SH-SY5Y (cell line): ENCODE measurements around the gene SAMD4A.

ENCODE experiments used
- GATA2 ChIP-seq: IDR thresholded peaks from 2 replicates; pipeline ENCODE4 v1.6.1; 2011; ENCODE audit warnings: mild to moderate bottlenecking, low read depth, low read length
- GATA3 ChIP-seq: IDR thresholded peaks from 2 replicates; pipeline ENCODE4 v1.6.1; 2011; ENCODE audit warnings: low read depth, mild to moderate bottlenecking, low read length, moderate library complexity

DNA sequence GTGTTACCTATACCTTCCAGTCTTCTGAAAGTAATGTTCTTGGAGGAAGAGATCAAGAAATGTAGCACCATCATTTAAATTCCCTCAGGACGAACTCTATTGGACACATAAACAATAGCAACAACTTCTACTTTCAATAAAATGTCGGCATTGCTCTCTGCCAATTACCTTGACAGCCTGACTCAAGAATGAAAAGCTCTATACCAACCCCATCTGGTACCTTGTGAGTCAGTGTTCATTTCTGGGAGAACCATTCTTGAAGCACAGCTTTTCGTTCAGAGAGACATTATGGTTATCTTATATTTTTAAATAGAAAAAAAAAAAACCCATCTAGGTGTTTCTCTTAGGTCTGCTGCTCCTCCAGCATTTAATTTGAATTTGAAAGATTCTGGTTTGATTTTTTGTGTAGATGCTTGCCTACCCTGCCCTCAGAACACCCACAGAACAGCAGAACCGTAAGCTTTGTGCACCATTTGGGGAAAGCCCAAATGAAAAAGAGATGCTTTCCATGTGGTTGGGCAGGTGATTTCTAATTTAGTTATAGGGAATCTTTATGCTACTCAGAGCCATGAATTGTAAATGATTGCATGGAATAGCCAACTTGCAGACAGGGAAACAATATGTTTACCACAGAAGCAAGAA, 156.0 kb downstream of the SAMD4A start:
- TF ChIP-seq GATA2 = no peak
- no peak for TF ChIP-seq GATA3
